GM19023 (cell line): ENCODE results near the gene MCMBP.
"Not testable (repeated sequence)": the region's sequence is repeated elsewhere in the genome, so short reads cannot be mapped to it uniquely, and the experiment has no call there.

Source experiments
- ATAC-seq: cut with Tn5 transposase; IDR thresholded peaks from one replicate; pipeline ENCODE4 v1.9.1; 2021; ENCODE audit warnings: mild to moderate bottlenecking, moderate library complexity; ENCODE audit not compliant: unreplicated experiment

Gene MCMBP, protein sequence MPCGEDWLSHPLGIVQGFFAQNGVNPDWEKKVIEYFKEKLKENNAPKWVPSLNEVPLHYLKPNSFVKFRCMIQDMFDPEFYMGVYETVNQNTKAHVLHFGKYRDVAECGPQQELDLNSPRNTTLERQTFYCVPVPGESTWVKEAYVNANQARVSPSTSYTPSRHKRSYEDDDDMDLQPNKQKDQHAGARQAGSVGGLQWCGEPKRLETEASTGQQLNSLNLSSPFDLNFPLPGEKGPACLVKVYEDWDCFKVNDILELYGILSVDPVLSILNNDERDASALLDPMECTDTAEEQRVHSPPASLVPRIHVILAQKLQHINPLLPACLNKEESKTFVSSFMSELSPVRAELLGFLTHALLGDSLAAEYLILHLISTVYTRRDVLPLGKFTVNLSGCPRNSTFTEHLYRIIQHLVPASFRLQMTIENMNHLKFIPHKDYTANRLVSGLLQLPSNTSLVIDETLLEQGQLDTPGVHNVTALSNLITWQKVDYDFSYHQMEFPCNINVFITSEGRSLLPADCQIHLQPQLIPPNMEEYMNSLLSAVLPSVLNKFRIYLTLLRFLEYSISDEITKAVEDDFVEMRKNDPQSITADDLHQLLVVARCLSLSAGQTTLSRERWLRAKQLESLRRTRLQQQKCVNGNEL

GRCh38 chr10:119872610-119872859 lies at the start of gene MCMBP:
TSS of gene MCMBP (minus strand) at chr10:119872843. CDS start at chr10:119872584, 259 bp downstream.
- ATAC-seq = peak; percentile 25

DNA sequence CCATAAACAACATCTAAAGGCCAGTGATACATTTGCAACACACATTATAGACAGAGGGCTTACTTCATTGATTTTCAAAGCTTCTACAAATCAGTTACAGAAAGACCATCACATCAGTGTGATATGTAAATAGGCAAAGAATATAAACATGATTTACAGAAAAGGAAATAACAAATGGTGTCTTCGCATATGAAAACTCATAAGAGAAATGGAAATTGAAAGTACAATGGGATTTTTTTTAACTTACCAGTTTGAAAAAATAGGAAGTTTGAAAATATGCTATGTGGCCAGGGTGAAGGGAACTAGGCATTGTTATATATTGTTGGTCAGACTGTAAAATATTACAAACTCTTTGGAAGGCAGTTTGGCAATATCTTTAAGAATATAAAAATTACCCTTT lies 47.2 kb upstream of the MCMBP start:
- ATAC-seq = no peak

DNA sequence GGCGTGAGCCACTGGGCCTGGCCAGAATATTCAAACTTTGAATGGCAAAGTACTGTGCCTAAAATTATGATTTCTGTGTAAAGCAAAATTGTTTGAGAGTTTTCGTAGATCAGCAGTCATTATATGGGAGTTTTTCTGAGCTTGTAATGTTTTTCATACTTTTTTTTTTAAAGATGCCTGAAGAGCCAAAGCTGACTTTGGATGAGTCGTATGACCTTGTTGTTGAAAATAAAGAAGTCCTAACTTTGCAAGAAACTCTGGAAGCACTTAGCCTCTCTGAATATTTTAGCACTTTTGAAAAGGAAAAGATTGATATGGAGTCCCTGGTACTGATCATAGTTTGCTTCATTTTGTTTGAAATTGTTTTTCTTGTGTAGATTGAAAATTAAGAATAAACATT lies 46.6 kb upstream of the MCMBP start:
- ATAC-seq = no peak

GRCh38 chr10:119917777-119918176 lies 45.1 kb upstream of the MCMBP start:
- no peak for ATAC-seq

- no peak for ATAC-seq
Observed at GRCh38 chr10:119910689-119911088, 38.0 kb upstream of the MCMBP start.

DNA sequence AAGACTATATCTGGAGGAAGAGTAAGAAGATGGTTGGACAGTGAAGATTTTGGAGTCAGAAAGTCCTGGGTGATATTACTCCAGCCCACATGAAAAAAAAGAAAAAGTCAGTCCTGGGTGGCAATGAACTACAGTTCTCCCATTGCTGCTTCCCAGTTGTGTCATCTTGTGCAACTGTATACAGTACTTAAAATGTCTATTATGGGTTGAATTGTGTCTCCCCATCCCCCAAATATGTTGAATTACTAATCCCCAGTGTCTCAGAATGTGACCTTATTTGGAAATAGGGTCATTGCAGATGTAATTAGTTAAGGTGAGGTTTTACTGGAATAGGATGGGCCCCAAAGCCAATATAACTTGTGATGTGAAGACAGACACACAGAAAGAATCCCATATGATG lies 35.5 kb upstream of the MCMBP start:
- ATAC-seq = no peak

DNA sequence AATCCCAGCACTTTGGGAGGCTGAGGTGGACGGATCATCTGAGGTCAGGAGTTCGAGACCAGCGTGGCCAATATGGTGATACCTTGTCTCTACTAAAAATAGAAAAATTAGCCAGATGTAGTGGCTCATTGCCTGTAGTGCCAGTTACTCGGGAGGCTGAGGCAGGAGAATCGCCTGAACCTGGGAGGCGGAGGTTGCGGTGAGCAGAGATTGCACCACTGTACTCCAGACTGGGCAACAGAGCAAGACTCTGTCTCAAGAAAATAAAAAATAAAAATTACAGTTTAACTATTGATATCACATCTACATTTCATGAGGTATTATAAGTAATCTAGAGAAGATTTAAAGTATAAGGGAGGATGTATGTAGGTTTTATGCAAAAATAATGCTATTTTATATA lies 35.1 kb upstream of the MCMBP start:
- not testable (repeated sequence) for ATAC-seq

DNA sequence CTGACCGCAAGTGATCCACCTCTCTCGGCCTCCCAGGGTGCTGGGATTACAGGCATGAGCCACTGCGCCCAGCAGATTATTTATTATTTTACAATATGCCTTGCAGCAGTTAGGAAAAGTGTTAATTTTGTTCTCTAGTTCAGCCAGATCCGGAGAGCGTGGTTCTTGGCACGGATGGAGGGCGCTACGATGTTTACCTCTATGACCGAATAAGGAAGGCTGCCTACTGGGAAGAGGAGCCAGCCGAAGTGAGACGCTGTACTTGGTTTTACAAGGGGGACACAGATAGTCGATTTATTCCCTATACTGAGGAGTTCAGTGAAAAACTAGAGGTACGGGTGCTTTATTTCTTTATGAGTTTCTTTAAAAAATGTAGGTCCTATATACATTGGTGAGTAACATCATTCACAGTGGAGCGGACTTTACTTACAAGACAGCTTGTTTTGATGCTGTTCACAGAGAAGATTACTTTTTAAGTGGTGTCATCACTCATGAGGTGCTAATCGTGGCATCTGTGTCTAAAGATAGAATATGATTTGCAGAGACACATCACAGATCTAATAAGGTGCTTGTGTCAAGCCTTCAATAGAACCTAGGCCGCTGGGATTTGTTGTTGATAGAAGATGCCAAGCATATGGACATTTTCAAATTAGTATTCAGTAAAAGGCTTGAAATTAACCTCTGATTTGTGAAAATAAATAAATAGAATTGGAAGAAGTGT lies 31.5 kb upstream of the MCMBP start:
- no peak for ATAC-seq

GRCh38 chr10:119898577-119898976 lies 25.9 kb upstream of the MCMBP start:
- ATAC-seq = no peak

DNA sequence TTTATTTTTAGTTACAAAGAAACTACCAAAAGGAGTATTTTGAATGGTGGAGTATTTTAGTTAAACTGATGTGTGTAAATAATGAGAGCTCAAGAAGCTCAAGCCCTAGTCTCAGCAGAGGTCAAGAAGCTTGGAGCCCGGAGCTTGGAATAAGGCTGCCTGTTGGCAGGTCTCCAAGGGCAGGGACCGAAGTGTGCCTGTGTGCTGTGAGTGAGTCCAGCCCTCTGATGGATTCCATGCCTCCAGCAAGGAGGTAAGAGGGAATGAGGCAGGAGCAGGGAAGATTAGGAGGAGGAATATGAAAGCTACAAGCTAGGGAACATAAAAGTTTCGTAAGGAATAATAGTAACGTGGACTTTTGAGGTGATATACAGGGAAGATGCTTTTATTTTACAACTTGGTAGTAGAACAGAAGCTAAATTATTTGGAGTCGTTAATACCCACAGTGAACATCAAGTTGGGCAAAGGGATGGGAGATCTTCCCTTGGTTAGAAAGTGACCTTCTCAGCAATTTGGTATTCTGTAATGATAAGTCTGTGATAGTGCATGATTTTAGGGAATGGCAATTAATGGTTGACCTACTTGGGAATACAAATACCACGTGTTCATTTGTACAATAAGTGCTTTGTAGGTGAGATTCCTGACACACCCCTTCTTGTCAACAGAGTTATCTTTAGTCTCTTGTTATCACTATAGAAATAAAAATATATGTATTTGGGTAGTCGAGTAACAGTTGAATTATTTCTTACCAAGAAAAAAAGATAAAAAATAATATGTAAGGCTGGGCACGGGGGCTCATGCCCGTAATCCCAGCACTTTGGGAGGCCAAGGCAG lies 24.5 kb upstream of the MCMBP start:
- no peak for ATAC-seq

- no peak for ATAC-seq
Observed at GRCh38 chr10:119896061-119896655, 23.5 kb upstream of the MCMBP start.

GRCh38 chr10:119893845-119894427 lies 21.3 kb upstream of the MCMBP start:
- ATAC-seq = no peak

DNA sequence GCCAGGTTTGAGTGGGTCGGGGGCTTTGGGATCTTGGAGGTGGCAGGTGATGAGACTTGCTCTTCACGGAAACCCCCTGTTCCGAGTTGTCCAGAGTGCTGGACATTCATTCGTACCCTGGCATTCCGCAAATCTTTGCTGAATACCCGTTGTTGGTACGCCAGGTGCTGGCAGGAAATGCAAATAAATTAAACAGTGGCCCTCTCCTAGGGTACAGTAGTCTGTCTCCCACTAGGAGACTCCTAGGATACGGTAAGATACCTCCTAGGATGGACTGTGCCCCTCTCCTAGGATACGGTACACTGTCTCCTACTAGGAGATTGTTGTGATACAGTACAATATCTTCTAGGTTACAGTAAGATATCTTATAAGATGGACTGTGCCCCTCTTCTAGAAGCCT lies 20.4 kb upstream of the MCMBP start:
- ATAC-seq = peak; percentile 14

DNA sequence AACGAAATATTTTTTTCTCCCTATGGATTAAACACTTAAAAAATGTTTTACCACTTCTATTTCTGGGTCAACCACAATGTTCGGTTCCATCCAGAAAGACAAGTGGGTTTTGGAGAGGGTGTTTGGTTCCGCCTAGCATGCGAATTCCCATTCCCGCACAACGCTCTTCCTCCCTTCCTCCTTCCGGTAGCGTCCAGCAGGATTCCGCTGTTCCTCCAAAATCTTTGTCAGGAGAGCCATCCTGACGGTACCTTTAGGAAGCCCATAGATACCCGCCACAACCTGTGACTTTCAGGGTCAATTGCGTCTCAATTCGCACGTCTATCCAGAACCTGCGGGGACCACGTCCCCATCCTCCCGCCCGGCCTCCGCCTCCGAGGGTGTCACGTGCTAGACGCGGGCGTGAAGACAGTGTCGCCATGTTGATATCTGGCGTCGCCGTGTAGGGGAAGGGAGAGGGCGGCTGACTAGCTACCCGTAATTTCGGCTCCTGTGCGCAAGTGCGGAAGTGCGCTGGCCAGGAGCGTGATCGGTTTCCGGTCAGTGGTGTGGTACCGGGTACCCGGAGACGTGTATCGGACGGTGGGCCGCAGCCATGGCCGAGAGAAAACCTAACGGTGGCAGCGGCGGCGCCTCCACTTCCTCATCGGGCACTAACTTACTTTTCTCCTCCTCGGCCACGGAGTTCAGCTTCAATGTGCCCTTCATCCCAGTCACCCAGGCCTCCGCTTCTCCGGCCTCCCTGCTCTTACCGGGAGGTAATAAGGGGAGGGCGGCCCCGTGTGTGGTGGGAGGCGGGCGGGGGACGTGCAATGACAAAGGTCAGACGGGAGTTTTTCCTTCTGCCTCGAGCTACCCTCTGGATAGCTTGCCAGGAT lies 19.8 kb upstream of the MCMBP start, which contains the start of gene SEC23IP:
SEC23IP (plus strand) TSS at position 543 of the 878 bp plus-strand sequence; CDS start at position 596, 53 bp downstream.
- peak; percentile 98 for ATAC-seq

- not testable (repeated sequence) for ATAC-seq
Observed at GRCh38 chr10:119891849-119892187, 19.2 kb upstream of the MCMBP start.

DNA sequence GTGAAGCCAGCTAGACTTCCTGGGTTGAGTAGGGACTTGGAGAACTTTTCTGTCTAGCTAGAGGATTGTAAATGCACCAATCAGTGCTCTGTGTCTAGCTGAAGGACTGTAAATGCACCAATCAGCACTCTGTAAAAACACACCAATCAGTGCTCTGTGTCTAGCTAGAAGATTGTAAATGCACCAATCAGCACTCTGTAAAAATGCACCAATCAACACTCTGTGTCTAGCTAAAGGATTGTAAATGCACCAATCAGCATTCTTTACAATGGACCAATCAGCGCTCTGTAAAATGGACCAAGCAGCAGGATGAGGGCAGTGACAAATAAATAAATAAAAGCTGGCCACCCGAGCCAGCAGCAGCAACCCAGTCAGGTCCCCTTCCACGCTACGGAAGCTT lies 17.7 kb upstream of the MCMBP start:
- ATAC-seq = not testable (repeated sequence)

GRCh38 chr10:119889201-119889600 lies 16.6 kb upstream of the MCMBP start:
- ATAC-seq = not testable (repeated sequence)

GRCh38 chr10:119888715-119889114 lies 16.1 kb upstream of the MCMBP start:
- ATAC-seq = not testable (repeated sequence)

GRCh38 chr10:119886070-119886469 lies 13.4 kb upstream of the MCMBP start:
- not testable (repeated sequence) for ATAC-seq
